HPDE6-E6E7 (cell line): ENCODE results near the gene IGSF21.

Source experiments
- DNase-seq: peaks from one replicate; pipeline ENCODE4 v3.0.0; 2011; ENCODE audit warnings: missing footprints; ENCODE audit errors: extremely low spot score

IGSF21 gene

DNA sequence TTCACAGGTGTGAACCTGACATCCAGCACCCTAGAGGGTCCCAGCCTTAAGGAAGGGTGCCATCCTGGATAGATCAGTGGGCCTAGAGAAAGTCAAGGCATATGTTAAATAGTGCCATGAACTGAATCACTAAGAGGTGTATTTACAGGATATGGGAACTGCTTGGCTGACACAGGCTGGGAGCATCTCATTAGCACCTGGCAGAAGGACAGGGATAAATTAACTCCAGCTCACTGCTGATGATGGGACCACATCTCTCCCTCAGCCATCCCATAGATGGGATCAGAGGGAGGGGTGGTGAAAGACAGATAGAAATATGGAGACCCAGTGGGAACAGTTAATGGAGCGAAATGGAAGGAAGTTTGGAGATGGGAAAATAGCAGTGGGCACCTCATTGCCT, 122.0 kb downstream of the IGSF21 start:
- no peak for DNase-seq

DNA sequence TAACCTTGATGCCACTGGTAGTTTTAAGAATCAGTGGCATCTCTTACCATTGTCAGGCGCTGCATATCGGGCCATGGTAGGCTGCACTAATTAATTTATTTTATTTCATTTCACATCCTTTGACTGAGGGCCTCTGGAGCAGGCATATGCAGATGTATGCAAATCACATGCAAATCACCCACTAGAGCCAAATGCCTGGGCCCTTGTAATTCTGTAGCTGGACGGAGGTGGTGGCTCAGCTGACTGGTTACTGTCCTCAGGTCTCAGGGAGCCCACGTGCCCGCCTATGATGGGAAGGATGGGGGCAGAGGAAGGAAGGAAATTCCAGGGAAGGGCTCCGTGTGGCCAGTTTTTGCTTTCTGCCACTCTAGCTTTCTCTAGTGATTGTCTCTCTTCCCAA, 122.7 kb downstream of the IGSF21 start:
- DNase-seq: no peak

GRCh38 chr1:18230840-18231239, 123.2 kb downstream of the IGSF21 start:
- no peak for DNase-seq

- no peak for DNase-seq
These were observed 124.5 kb downstream of the IGSF21 start for GRCh38 chr1:18232052-18232451.

DNA sequence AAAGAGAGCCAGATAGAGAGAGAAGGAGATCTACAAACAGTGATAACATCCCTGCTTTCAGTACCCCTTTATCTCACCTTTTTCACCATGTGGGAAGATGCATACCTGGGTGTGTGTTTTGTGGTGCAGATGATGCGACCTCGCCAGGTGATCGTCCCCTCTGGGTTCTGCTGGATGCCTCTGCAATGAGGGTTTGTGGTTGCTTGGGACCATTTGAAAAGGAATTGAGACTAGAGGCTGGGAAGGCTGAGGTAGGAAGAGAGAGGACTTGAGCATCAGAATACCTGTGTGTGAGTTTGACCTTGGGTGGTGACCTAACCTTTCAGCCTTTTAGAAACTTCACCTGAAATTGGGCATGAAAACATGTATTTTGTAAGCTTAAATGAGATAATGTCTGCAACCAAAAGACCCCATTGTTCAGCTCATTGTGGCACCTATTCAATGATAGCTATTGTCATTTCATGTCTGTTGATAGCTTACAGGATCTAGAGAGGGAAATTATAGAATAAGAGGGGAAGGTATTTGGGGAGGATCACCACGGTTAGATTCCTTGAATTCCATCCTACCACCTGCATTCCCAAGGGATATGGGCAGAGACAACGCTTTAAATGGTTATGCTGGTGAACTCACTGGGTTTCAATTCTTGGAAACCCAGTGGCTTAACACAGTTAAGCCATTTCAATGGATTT, 125.7 kb downstream of the IGSF21 start:
- DNase-seq: no peak

GRCh38 chr1:18234790-18235242, 127.2 kb downstream of the IGSF21 start:
- DNase-seq: peak; percentile 14

DNA sequence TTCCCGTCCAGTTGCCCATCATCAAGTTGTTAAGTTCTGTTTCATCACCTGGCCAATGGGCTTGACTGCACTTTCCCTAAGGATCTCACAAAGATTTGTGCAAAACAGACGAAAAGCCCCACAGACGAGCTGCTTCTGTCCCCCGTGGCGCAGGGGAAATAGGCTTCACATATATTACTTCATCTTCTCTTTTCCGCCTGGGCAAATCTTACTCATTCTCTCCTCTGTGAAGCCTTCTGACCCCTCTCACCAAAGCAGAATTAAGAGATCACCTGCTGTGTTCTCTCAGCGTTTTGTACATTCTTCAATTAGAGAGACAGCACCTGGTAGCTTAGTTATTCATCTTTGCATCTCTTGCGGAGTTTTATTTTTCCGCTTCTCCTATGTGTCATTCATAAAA, 129.8 kb downstream of the IGSF21 start:
- DNase-seq: no peak

DNA sequence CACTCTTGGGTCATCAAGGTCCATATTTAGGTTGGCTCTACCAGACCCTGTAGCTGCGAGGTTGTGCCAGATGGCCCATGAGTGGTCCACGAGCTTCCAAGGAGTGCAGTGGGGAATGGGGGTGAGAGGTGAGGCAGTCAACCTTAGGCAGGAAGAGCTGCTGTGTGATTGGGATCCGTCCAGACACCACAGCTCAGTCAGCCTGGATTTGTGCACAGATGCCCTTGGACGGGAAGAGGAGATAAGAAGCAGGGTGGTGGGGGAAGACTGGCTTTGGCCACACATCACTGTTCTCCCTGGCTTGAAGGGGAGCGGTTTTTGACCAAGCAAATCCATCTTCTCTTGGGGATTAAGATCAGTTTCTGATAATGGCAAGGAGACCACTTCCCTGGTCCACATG, 130.6 kb downstream of the IGSF21 start:
- DNase-seq: no peak

DNA sequence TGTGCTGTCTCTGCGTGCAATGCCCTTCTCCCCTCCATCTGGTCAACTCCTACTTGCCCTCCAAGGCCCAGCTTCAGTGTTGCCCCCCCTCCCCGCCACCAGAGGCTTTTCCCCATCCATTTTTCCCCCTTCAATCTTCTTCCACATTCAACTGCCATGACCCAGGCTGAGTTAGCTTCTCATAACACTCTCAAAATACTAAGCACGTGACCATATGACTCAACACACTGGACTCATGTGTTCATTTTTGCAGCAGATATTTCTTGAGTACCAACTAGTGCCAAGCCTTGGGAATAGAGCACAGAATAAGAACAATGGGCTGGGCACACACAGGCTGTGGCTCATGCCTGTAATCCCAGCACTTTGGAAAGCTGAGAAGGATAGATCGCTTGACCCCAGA, 132.1 kb downstream of the IGSF21 start:
- no peak for DNase-seq

DNA sequence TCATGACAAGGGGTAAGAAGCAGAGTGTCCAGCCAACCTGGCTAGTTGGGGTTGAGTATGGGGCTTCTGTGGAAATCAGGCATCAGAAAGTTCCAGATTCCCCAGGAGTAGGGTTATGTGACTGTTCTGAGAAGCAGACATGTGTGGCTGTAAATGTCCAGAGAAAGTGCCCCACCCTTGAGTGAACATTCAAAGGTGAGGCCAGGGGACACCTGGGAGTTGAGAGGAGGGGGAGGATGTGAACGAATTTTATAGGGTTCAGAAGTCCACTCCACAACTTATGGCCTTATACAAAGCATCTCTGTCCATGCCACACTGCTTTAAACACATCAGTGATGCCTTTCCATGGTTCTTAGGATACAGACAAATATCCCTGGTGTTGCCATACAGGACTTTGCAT, 133.3 kb downstream of the IGSF21 start:
- no peak for DNase-seq

DNA sequence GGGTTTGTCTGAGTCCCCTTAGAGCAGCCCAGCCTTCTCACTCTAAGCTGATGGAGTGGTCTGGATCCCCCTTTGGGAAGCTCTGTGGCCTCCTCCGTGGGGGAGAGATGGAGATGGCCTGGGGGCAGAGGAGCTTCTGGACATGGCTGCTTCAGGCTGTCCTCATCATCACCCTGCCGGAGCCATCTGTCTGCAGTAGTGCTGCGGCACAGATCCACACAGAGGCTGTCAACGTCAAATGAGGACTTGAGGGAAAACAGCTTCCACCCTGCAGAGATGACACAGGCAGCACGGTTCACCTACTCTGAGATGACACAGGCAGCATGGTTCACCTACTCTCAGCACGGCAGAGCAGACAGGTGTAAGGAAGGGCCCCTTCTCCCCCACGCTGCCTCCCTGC, 134.3 kb downstream of the IGSF21 start:
- DNase-seq: no peak

- no peak for DNase-seq
These were observed 136.0 kb downstream of the IGSF21 start for GRCh38 chr1:18243503-18244175.

- no peak for DNase-seq
These were observed 137.2 kb downstream of the IGSF21 start for GRCh38 chr1:18244762-18245161.

- no peak for DNase-seq
These were observed 138.0 kb downstream of the IGSF21 start for GRCh38 chr1:18245647-18246046.

DNA sequence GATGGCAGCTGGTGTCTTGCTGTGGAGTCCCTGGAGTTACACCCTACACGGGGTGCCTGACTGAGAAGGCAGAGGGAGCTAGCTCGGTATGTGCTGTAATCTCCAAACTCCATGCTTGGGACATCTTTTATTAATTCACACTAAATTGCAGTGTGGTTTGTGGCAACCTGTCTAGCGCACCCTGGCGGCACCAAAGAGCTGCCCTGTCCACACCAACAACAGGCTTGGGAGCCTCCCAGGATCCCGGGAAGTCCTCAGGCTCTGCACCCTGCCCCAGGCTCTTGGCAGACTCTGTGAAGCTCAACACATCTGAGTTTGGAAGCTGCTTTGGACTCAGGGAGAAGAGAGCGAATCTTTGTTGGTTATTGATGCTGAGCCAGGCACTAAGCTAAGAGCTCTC, 138.9 kb downstream of the IGSF21 start:
- no peak for DNase-seq

DNA sequence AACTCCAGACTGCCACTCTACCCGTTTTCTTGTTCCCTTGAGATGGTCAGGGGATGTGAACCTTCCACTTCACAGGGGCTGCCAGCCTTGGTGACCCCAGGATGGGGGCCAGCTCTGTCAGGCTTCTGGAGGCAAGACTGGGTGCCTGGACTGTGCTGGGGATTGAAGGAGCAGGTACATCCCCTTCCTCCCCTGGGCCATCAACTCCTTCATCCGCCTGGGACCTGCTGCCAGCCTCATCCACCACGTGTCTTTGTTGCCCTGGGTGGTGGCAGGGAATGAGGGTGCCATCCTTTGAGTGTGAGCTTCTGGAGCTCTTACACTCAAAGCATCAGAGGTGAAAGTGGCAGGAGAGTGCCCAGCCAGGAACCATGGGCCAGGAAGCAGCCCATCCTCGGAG, 139.6 kb downstream of the IGSF21 start:
- no peak for DNase-seq

- no peak for DNase-seq
These were observed 142.0 kb downstream of the IGSF21 start for GRCh38 chr1:18249631-18250030.

GRCh38 chr1:18253093-18253492, 145.5 kb downstream of the IGSF21 start:
- DNase-seq: no peak

GRCh38 chr1:18256282-18257235, 149.0 kb downstream of the IGSF21 start:
- DNase-seq: peak; percentile 29

DNA sequence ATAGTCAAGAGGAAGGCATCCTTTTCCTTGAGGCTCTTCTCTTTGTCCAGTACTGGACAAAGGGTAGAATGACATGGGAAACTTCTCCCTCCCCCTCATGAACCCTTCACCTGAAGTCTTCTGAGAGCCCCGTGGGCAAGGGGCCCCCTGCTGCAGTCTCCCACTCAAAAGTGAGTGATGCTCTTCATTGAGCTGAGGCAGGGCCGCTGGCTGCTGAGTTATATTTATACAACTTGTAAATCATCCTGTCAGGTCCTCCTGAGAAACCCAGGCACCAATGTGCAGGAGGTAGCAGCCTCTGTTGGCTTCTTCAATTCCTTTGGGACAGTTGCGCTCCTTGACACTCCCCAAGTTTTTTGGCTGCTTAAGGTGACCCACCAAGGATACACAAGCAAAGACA, 150.2 kb downstream of the IGSF21 start:
- DNase-seq: no peak

- DNase-seq: no peak
These were observed 154.3 kb downstream of the IGSF21 start for GRCh38 chr1:18261891-18262290.

DNA sequence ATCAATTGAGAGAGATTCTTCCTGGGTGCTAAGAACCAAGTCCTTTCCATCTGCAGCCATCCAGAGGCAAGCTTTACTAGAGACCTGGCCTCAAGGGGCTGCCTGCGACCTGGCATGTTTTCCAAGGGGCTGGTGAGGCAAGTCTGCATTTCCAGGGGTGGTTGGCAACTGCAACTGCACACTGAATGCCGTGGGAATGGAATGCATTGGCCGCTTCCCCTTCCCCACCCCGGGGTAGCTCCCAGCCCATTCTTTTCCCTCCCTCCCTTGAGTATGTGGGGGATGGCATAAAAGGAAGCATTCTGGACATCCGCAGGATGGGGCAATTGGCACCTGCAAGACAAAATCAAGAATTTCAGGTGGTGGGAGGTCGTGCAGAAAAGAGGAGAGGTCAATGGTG, 155.1 kb downstream of the IGSF21 start:
- no peak for DNase-seq
